Measurements from ENCODE around the gene TDRKH.

TDRKH gene

GRCh38 chr1:151790071-151790939 is at the start of gene TDRKH:
TDRKH (minus strand) TSS chr1:151790500; CDS start chr1:151783022, 7,478 bp downstream.
- DNase-seq (ENCODE audit: low read depth in 1 of 2, low spot score in 1 of 2), result peak; percentile 92 to 98

GRCh38 chr1:151839457-151840403 is 49.4 kb upstream of the TDRKH start, which contains the start of gene C2CD4D:
C2CD4D (minus strand) TSS chr1:151839820; CDS start chr1:151838989, 831 bp downstream.
- DNase-seq (ENCODE audit: low read depth in 1 of 2, low spot score in 1 of 2), result peak; percentile 41 to 55

- no peak for DNase-seq (ENCODE audit: low read depth in 1 of 2, low spot score in 1 of 2)
Measured at GRCh38 chr1:151839082-151839412, 48.7 kb upstream of the TDRKH start.

DNA sequence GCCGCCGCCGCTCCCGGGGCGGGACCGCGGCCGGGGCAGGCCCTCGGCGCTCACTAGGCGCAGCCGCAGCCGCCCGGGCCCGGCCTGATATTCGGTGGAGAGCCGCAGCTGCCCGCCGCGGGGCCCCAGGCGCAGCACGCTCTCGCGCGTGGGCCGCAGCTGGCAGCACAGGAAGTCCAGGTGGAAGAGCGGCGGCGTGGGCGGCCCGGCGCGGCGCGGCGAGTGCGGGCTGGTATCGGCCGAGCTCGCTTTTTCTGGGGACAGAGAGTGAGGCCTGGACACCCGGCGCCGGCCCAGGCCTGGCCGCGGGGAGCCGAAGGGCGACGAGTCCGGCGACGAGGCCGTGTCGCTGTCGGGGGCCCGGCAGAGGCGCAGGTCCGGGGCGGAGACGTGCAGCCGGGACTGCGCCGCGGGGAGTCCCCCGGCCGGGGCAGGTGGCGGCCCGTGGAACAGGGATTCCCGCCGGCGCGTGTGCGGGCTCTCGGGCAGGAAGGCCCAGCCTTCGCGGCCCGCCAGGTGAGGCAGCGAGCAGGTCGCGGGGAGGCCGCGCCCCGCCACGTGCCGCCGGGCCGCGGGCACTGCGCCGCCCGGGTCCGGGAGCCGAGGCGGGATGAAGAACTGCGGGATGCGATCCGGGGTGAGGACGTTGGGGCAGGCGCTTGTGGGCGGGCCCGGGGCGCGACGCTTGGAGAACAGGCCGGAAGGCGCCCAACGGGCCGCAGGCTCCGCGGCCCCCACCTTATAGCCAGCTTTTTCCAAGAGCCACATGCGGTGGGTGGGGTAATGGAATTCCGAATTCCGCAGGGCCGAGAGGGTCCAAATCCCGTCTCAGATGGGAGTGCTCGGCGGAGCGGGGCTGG is 48.2 kb upstream of the TDRKH start:
- DNase-seq (ENCODE audit: low read depth in 1 of 2, low spot score in 1 of 2), result no peak

DNA sequence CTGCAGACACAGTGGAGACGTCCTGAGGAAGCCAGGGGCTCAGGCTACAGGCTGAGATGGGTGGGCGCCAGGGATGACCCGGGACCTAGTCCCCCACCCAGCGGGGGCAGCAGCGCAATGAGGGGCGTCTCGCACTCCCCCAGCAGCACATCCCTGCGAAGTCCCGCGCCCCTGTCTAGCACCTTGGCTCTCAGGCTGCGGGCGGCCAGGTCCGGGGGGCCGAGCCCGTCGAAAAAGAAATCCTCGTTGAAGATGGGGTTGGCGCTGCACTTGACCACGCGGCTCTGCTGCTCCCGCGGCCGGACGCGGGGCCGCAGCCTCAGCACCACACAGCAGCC is 47.6 kb upstream of the TDRKH start:
- DNase-seq (ENCODE audit: low read depth in 1 of 2, low spot score in 1 of 2), result no peak

- no peak for DNase-seq (ENCODE audit: low read depth in 1 of 2, low spot score in 1 of 2)
Measured at GRCh38 chr1:151837197-151837596, 46.9 kb upstream of the TDRKH start.

GRCh38 chr1:151835596-151835995 is 45.3 kb upstream of the TDRKH start:
- no peak for DNase-seq (ENCODE audit: low read depth in 1 of 2, low spot score in 1 of 2)

GRCh38 chr1:151834239-151834638 is 43.9 kb upstream of the TDRKH start:
- DNase-seq (ENCODE audit: low read depth in 1 of 2, low spot score in 1 of 2), result no peak

DNA sequence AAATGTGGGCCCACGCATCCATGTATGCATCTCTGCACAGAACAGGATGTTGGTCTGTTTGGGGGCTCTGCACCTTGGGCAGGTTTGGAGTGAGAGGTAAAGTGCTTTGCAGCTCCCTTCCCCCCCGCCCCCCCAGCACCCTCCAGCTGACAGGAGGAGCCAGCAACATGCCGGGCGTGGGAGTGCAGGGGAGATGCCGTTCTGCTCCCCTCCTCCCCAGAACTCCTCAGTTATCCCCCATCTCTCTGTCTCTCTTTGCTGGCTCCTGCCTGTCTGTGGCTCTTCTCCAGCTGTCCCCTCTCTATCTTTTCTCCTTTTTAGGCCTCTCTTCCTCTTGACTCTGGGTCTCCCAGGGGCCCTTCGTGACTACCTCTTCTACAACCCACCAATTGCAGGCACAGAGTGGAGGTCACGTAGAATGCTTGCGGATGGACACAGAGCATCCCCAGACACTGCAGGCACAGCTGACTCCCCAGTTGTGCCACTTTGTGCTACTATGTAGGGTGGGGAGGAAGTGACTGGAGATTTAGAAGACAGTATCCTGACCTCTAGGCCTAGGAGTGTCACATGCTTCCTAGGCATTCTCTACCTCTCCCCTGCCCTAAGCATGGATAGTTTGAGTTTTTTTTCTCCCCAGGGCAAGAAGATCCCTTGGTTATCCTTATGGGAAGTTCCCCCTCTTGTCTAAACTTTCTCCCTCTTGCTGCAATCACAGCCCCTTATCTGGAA is 43.0 kb upstream of the TDRKH start:
- no peak for DNase-seq (ENCODE audit: low read depth in 1 of 2, low spot score in 1 of 2)

- DNase-seq (ENCODE audit: low read depth in 1 of 2, low spot score in 1 of 2), result no peak
Measured at GRCh38 chr1:151832318-151832980, 42.1 kb upstream of the TDRKH start.

- DNase-seq (ENCODE audit: low read depth in 1 of 2, low spot score in 1 of 2), result no peak
Measured at GRCh38 chr1:151831605-151832004, 41.3 kb upstream of the TDRKH start, which contains the start of gene RORC. RORC (minus strand) TSS chr1:151831802; CDS start chr1:151831764, 38 bp downstream.

- no peak for DNase-seq (ENCODE audit: low read depth in 1 of 2, low spot score in 1 of 2)
Measured at GRCh38 chr1:151831256-151831591, 40.9 kb upstream of the TDRKH start.

DNA sequence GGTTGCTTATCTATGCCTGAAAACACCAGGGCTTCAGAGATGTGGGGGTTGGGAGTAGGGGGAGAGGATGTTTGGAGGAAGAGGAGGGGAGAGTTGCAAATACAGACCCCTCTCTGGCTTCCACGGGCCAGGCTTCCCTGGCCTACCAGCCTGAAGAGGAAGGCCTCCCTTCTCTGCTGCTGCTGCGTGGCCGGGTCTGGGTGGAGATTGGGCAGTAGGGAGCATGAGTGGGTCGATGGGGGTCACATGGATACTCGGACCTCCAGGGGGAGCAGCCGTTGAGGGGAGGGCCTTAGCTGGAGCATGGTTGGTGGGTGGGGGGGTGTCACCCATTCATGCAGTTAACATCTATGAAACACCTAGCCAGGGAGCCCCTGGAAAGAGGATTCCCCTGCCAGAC is 39.8 kb upstream of the TDRKH start:
- DNase-seq (ENCODE audit: low read depth in 1 of 2, low spot score in 1 of 2), result no peak

DNA sequence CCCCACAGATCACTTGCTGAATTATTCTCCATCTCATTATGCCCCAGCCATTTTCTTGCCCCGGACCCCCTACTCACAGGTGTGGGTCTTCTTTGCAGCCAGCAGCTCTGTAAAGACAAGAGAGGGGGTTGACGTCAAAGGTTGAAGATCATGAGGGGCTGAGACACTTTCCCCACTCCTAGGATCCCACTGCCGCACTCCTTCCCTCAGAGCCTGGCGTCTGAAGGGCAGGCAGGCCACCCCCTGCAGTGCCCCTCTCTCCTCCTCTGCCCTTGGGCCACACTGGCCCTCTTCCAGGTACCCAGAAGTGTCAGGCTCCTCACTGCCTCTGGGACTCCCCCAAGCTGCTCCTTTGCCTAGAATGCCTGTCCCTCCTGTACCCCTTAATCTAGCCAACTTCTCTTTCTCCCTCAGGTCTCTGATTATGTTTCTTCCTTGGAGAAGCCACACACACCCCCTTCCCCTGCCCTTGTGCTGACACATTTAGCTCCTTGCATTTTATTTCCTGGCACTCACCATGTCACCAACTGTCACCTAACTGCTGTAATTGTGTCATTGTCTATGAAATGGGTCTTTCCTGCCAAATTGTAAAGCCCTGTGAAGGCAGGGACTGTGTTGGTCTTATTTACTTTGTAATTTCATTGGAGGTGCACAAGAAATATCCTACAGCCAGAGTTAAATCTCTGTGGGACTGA is 39.2 kb upstream of the TDRKH start:
- no peak for DNase-seq (ENCODE audit: low read depth in 1 of 2, low spot score in 1 of 2)

DNA sequence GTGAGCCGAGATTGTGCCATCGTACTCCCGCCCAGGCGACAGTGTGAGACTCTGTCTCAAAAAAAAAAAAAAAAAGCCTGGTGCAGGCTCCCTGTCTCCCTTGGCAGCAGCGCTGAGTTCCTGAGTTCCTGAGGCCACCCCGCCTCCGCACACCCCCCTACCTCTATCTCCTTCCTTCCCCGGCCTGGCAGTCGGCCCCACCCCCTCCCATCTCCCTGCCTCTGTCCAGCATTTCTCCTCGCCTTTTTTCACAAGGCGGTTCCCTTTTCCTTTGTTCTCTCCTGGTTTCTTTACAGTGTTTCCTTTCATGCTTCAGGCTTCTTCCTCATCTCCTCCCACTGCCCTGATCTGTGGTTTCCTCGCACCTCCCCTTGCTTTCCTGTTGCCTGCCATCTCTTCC is 38.6 kb upstream of the TDRKH start:
- no peak for DNase-seq (ENCODE audit: low read depth in 1 of 2, low spot score in 1 of 2)

GRCh38 chr1:151827853-151828252 is 37.6 kb upstream of the TDRKH start:
- DNase-seq (ENCODE audit: low read depth in 1 of 2, low spot score in 1 of 2), result no peak

GRCh38 chr1:151825751-151826660 is 35.7 kb upstream of the TDRKH start:
- DNase-seq (ENCODE audit: low read depth in 1 of 2, low spot score in 1 of 2), result no peak

DNA sequence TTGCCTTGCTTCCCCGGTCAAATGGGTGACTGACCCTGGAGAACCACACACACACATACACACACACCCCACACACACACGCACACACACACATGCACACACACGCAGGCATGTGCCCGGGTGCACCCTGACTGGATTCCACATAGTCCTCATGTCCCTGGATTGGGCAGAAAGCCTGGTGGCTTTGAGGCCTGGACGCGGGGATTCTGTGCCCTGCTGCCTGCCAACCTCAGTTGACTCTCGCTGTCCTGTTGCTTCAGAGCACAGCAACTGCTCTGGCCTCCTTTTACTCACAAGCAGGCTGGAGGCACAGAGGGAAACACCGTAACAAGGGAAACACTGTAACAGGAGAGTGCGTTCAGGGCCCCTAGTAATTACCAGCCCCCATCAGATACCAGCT is 34.9 kb upstream of the TDRKH start:
- DNase-seq (ENCODE audit: low read depth in 1 of 2, low spot score in 1 of 2), result no peak
